NOMO-1 treated with dmso at 0.1 percent for 144 hours (cell line): ENCODE data around the gene SIRPA.

Experiments
- DNase-seq: peaks from one replicate; lab custom pipeline; 2025; ENCODE audit not compliant: unreplicated experiment; lab: John Stamatoyannopoulos, UW

Gene SIRPA

GRCh38 chr20:1979106-1979778, 84.0 kb downstream of the SIRPA start:
- no peak for DNase-seq

GRCh38 chr20:1982686-1983085, 87.5 kb downstream of the SIRPA start:
- DNase-seq: no peak

- DNase-seq: no peak
Measured at GRCh38 chr20:1983301-1983700, 88.1 kb downstream of the SIRPA start.

- no peak for DNase-seq
Measured at GRCh38 chr20:1987826-1988225, 92.6 kb downstream of the SIRPA start.
